ENCODE measurements around the gene CD200.

- TF ChIP-seq EP300 (IDR thresholded peaks at IDR 0.05), result no peak
- no peak for TF ChIP-seq CTCF (IDR thresholded peaks at IDR 0.05)
- TF ChIP-seq POLR2AphosphoS5 (IDR thresholded peaks at IDR 0.05), result no peak
- TF ChIP-seq POLR2A (IDR thresholded peaks at IDR 0.05), result no peak
Observed at GRCh38 chr3:112353365-112353764, 20.4 kb downstream of the CD200 start.
